ENCODE results near the gene NINL.

NINL gene

GRCh38 chr20:25511183-25511582 is 74.1 kb downstream of the NINL start:
- 0 out of 2 replicates have a peak, but pooled peaks cover 12% of the 10 kb centered on the region for H3K9me3 ChIP-seq (ENCODE audit: low read length)
- H4K20me1 ChIP-seq (ENCODE audit: insufficient read depth, low read length): no peaks in the 10 kb centered on the region
- H3K27ac ChIP-seq (ENCODE audit: low read depth, low read length, poor library complexity, severe bottlenecking): no peak overlapping the region
- H3F3A ChIP-seq (ENCODE audit: insufficient read depth, low read length): no peaks in the 10 kb centered on the region
- TF ChIP-seq EZH2 (IDR thresholded peaks at IDR 0.05; ENCODE audit: borderline replicate concordance, low read length): no peak
- TF ChIP-seq, protein P1, sequence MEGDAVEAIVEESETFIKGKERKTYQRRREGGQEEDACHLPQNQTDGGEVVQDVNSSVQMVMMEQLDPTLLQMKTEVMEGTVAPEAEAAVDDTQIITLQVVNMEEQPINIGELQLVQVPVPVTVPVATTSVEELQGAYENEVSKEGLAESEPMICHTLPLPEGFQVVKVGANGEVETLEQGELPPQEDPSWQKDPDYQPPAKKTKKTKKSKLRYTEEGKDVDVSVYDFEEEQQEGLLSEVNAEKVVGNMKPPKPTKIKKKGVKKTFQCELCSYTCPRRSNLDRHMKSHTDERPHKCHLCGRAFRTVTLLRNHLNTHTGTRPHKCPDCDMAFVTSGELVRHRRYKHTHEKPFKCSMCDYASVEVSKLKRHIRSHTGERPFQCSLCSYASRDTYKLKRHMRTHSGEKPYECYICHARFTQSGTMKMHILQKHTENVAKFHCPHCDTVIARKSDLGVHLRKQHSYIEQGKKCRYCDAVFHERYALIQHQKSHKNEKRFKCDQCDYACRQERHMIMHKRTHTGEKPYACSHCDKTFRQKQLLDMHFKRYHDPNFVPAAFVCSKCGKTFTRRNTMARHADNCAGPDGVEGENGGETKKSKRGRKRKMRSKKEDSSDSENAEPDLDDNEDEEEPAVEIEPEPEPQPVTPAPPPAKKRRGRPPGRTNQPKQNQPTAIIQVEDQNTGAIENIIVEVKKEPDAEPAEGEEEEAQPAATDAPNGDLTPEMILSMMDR (IDR thresholded peaks at IDR 0.05; ENCODE audit: low read length): no peak
- H3K27me3 ChIP-seq (ENCODE audit: insufficient read depth, low read length): peaks cover 7% of the 10 kb centered on the region; the same call in 1 of the 2 replicates
- no peaks in the 10 kb centered on the region for H3K9me2 ChIP-seq (ENCODE audit: low read depth, low read length)
- H3K4me2 ChIP-seq (ENCODE audit: low read length): no peak overlapping the region
- H3K9ac ChIP-seq (ENCODE audit: low read length): no peak overlapping the region
- no peaks in the 10 kb centered on the region for H3K4me1 ChIP-seq (ENCODE audit: insufficient read depth, low read length, severe bottlenecking)
- H3K79me2 ChIP-seq (ENCODE audit: insufficient read depth, low read length): no peaks in the 10 kb centered on the region
- H2AFZ ChIP-seq (ENCODE audit: low read length): no peak overlapping the region
- H3K36me3 ChIP-seq (ENCODE audit: insufficient read depth, low read length): no peaks in the 10 kb centered on the region; the same call in 1 of the 2 replicates
- no peak overlapping the region for H3K4me3 ChIP-seq (ENCODE audit: low read depth, low read length, poor library complexity, severe bottlenecking)

DNA sequence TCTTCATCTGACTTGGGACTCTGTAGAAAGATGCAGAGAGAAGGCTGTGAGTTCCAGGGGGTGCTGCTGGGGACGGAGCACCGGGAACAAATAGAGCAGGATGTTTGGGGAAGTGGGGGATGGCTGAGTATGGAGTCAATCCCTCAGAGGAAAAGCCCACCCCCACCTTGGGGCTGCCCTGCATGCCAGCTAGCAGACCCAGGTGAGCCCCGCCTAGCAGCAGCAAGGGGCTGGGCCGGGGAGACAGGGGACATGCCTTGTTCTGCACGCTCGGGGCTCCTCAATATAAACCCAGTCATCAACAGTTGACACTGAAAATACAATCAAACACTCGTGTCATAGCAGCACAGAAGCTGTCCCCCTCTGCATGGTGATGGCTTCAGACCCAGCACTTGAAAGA is 74.6 kb downstream of the NINL start:
- Histone ChIP-seq H2AFZ (ENCODE audit: low read length) (no peak overlapping the region), H3K79me2 (ENCODE audit: insufficient read depth, low read length) (no peaks in the 10 kb centered on the region), H3K36me3 (ENCODE audit: insufficient read depth, low read length) (no peaks in the 10 kb centered on the region; the same call in 1 of the 2 replicates), H3K9me3 (ENCODE audit: low read length) (0 out of 2 replicates have a peak, but pooled peaks cover 12% of the 10 kb centered on the region), H3K4me3 (ENCODE audit: low read depth, low read length, poor library complexity, severe bottlenecking) (no peak overlapping the region), H3K4me2 (ENCODE audit: low read length) (no peak overlapping the region), H3K9ac (ENCODE audit: low read length) (no peak overlapping the region), H3K9me2 (ENCODE audit: low read depth, low read length) (no peaks in the 10 kb centered on the region), H3F3A (ENCODE audit: insufficient read depth, low read length) (no peaks in the 10 kb centered on the region), H3K27ac (ENCODE audit: low read depth, low read length, poor library complexity, severe bottlenecking) (no peak overlapping the region), H3K27me3 (ENCODE audit: insufficient read depth, low read length) (peaks cover 7% of the 10 kb centered on the region; the same call in 1 of the 2 replicates), H3K4me1 (ENCODE audit: insufficient read depth, low read length, severe bottlenecking) (no peaks in the 10 kb centered on the region), H4K20me1 (ENCODE audit: insufficient read depth, low read length) (no peaks in the 10 kb centered on the region)
- TF ChIP-seq, protein P1 (IDR thresholded peaks at IDR 0.05; ENCODE audit: low read length): no peak
- no peak for TF ChIP-seq EZH2 (IDR thresholded peaks at IDR 0.05; ENCODE audit: borderline replicate concordance, low read length)

DNA sequence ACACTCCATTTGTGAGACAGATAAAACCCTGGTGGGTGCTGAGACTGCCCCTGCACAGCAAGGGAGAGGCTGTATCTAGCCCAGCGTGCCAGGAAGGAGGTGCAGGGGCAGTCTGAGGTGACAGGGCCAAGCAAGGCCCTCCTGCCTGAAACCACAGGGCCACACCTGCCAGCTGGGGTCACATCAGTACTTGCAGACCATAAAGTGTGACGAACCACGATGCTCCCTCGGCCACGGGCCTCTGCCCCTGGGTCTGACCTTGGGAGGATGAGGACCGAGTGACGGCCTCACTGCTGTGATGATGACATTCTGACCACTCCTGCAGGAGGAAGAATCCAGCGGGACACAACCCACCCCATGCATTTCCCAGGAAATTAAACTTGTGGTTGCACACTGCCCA is 75.1 kb downstream of the NINL start:
- H3K27me3 ChIP-seq (ENCODE audit: insufficient read depth, low read length): peaks cover 7% of the 10 kb centered on the region; the same call in 1 of the 2 replicates
- 0 out of 2 replicates have a peak, but pooled peaks cover 9% of the 10 kb centered on the region for H3K9me3 ChIP-seq (ENCODE audit: low read length)
- H3K27ac ChIP-seq (ENCODE audit: low read depth, low read length, poor library complexity, severe bottlenecking): no peak overlapping the region
- H3F3A ChIP-seq (ENCODE audit: insufficient read depth, low read length): no peaks in the 10 kb centered on the region
- H3K4me2 ChIP-seq (ENCODE audit: low read length): no peak overlapping the region
- no peak overlapping the region for H3K9ac ChIP-seq (ENCODE audit: low read length)
- H2AFZ ChIP-seq (ENCODE audit: low read length): no peak overlapping the region
- no peaks in the 10 kb centered on the region for H4K20me1 ChIP-seq (ENCODE audit: insufficient read depth, low read length)
- H3K79me2 ChIP-seq (ENCODE audit: insufficient read depth, low read length): no peaks in the 10 kb centered on the region
- H3K36me3 ChIP-seq (ENCODE audit: insufficient read depth, low read length): no peaks in the 10 kb centered on the region; the same call in 1 of the 2 replicates
- TF ChIP-seq, protein P1 (IDR thresholded peaks at IDR 0.05; ENCODE audit: low read length): no peak
- TF ChIP-seq EZH2 (IDR thresholded peaks at IDR 0.05; ENCODE audit: borderline replicate concordance, low read length): no peak
- no peaks in the 10 kb centered on the region for H3K4me1 ChIP-seq (ENCODE audit: insufficient read depth, low read length, severe bottlenecking)
- no peaks in the 10 kb centered on the region for H3K9me2 ChIP-seq (ENCODE audit: low read depth, low read length)
- H3K4me3 ChIP-seq (ENCODE audit: low read depth, low read length, poor library complexity, severe bottlenecking): no peak overlapping the region

All from OCI-LY1 (cell line).